HCT116 (cell line): ENCODE results near the gene IMMP2L. TPM values are rescaled to one million over a fixed set of nuclear protein-coding genes. Genes with fewer than 3 reads are reported as not detected.

Experiments
- ATAC-seq: fragments of 200-7000 bp; cut with Tn5 transposase; 2 replicates; pipeline ENCODE4 v1.9.1; 2020; ENCODE audit warnings: mild to moderate bottlenecking, moderate library complexity
- BruUV-seq: library from RNA; stranded (reverse); fragments of 400-500 nt; replicated peaks from 2 replicates; lab custom pipeline; 2021; lab: Mats Ljungman, UMichigan
- CTCF ChIA-PET: fragments of 300-600 bp; sonication (Branson Sonifier 250); formaldehyde crosslinking; loops from one replicate; lab custom pipeline; 2021; ENCODE audit warnings: antibody characterized with exemption; lab: Charles Lee
- POLR2A ChIA-PET: fragments of 300-600, 350-600 bp; sonication (Branson Sonifier 250); formaldehyde crosslinking; loops from one replicate; lab custom pipeline; 2021; ENCODE audit warnings: antibody characterized with exemption; lab: Charles Lee
- RAD21 ChIA-PET, 2 experiments: fragments of 300-600 bp; sonication (Branson Sonifier 250); formaldehyde crosslinking; loops; one replicate each; lab custom pipeline; 2023; ENCODE audit warnings: low total read pairs in 2 of 2; ENCODE audit not compliant: uncharacterized antibody in 2 of 2, unreplicated experiment in 2 of 2, low non-redundant PET in 1 of 2; lab: Charles Lee
- DNase-seq: peaks from one replicate; pipeline ENCODE4 v3.0.0-alpha.2; 2010; ENCODE audit warnings: low read depth, low spot score
- H2AFZ ChIP-seq: fragments of 200-600 bp; shearing (Covaris generic), sonication (generic); 2 replicates; pipeline ENCODE4 v1.6.1; 2017; ENCODE audit warnings: low read depth, mixed run types, mixed read lengths, antibody characterized with exemption, low read length; ENCODE audit not compliant: poor library complexity, severe bottlenecking
- H3K27ac ChIP-seq: 2 replicates; pipeline ENCODE4 v1.5.1; 2012; ENCODE audit warnings: low read depth, low read length
- H3K27me3 ChIP-seq: fragments of 200-600 bp; sonication (generic); 2 replicates; pipeline ENCODE4 v1.6.1; 2016; ENCODE audit warnings: mixed run types, low read length, mixed read lengths; ENCODE audit not compliant: insufficient read depth
- H3K36me3 ChIP-seq, 2 experiments: fragments of 200-500 bp in 1 of 2; fragments of 200-600 bp in 1 of 2; sonication (Bioruptor generic) in 1 of 2; sonication (generic) in 1 of 2; 2 replicates each; pipeline versions ENCODE4 v1.5.1 to v1.6.1; 2014 to 2016; ENCODE audit warnings: low read length in 2 of 2, inconsistent platforms in 1 of 2, mixed read lengths in 1 of 2, mixed run types in 1 of 2; ENCODE audit not compliant: insufficient read depth in 2 of 2, control insufficient read depth in 1 of 2
- H3K4me1 ChIP-seq, 2 experiments: fragments of 200-600 bp in 1 of 2; sonication (generic) in 1 of 2; 2 replicates each; pipeline versions ENCODE4 v1.5.1 to v1.6.1; 2012 to 2017; ENCODE audit warnings: low read length in 2 of 2, inconsistent platforms in 1 of 2, mild to moderate bottlenecking in 1 of 2, mixed read lengths in 1 of 2, mixed run types in 1 of 2, moderate library complexity in 1 of 2; ENCODE audit not compliant: insufficient read depth in 2 of 2, control insufficient read depth in 1 of 2
- H3K4me2 ChIP-seq: fragments of 200-600 bp; sonication (generic); 2 replicates; pipeline ENCODE4 v1.6.1; 2017; ENCODE audit warnings: mixed run types, low read length, mixed read lengths
- H3K4me3 ChIP-seq, 2 experiments: fragments of 200-600 bp in 1 of 2; sonication (generic) in 1 of 2; replicated peaks in 1 of 2; 2 replicates each; pipeline ENCODE4 v1.5.1; 2011 to 2016; ENCODE audit warnings: low read length in 2 of 2, control low read depth in 1 of 2, low read depth in 1 of 2, mild to moderate bottlenecking in 1 of 2, mixed read lengths in 1 of 2, mixed run types in 1 of 2
- H3K79me2 ChIP-seq: fragments of 200-600 bp; sonication (generic); 2 replicates; pipeline ENCODE4 v1.6.1; 2017; ENCODE audit warnings: mild to moderate bottlenecking, mixed run types, low read length, moderate library complexity, mixed read lengths; ENCODE audit not compliant: insufficient read depth
- H3K9ac ChIP-seq: fragments of 200-600 bp; sonication (generic); 2 replicates; pipeline ENCODE4 v1.6.1; 2016; ENCODE audit warnings: low read length, mixed read lengths
- H3K9me2 ChIP-seq: fragments of 200-600 bp; sonication (generic), shearing (Covaris generic); 2 replicates; pipeline ENCODE4 v1.6.1; 2017; ENCODE audit warnings: mixed run types, mild to moderate bottlenecking, moderate library complexity; ENCODE audit not compliant: insufficient read depth
- H3K9me3 ChIP-seq, 2 experiments: fragments of 200-500 bp in 1 of 2; fragments of 200-600 bp in 1 of 2; sonication (Bioruptor generic) in 1 of 2; sonication (generic) in 1 of 2; 2 replicates each; pipeline ENCODE4 v1.6.1; 2014 to 2017; ENCODE audit warnings: low read length in 2 of 2, mixed read lengths in 2 of 2, inconsistent platforms in 1 of 2, low read depth in 1 of 2, mild to moderate bottlenecking in 1 of 2, mixed run types in 1 of 2, moderate library complexity in 1 of 2; ENCODE audit not compliant: control insufficient read depth in 1 of 2, insufficient read depth in 1 of 2
- H4K20me1 ChIP-seq: fragments of 200-600 bp; sonication (generic), shearing (Covaris generic); 2 replicates; pipeline ENCODE4 v1.6.1; 2017; ENCODE audit warnings: mixed run types, mild to moderate bottlenecking, moderate library complexity; ENCODE audit not compliant: insufficient read depth
- CEBPB ChIP-seq: IDR thresholded peaks from 2 replicates; pipeline ENCODE4 v1.6.1; 2012; ENCODE audit warnings: low read depth
- EZH2phosphoT487 ChIP-seq: fragments of 200-600 bp; IDR thresholded peaks from 2 replicates; pipeline ENCODE4 v1.6.1; 2018; ENCODE audit warnings: antibody characterized with exemption, borderline replicate concordance
- JUND ChIP-seq: IDR thresholded peaks from 2 replicates; pipeline ENCODE4 v1.6.1; 2012
- MAX ChIP-seq: IDR thresholded peaks from 2 replicates; pipeline ENCODE4 v1.6.1; 2012
- POLR2AphosphoS5 ChIP-seq: IDR thresholded peaks from 2 replicates; pipeline ENCODE4 v1.6.1; 2011; ENCODE audit warnings: mild to moderate bottlenecking, low read depth, low read length, moderate library complexity
- RAD21 ChIP-seq: IDR thresholded peaks from 2 replicates; pipeline ENCODE4 v1.6.1; 2012; ENCODE audit warnings: low read depth, mild to moderate bottlenecking
- SRF ChIP-seq: IDR thresholded peaks from 2 replicates; pipeline ENCODE4 v1.6.1; 2012; ENCODE audit warnings: low read depth
- YY1 ChIP-seq: IDR thresholded peaks from 2 replicates; pipeline ENCODE4 v1.6.1; 2011; ENCODE audit warnings: low read length, low read depth, moderate library complexity, mild to moderate bottlenecking; ENCODE audit not compliant: insufficient replicate concordance; ENCODE audit errors: extremely low read depth
- ZBTB33 ChIP-seq: IDR thresholded peaks from 2 replicates; pipeline ENCODE4 v1.6.1; 2011; ENCODE audit warnings: mild to moderate bottlenecking, low read length, moderate library complexity; ENCODE audit not compliant: insufficient replicate concordance; ENCODE audit errors: extremely low read depth
- ZFX ChIP-seq: fragments of 450-650 bp; IDR thresholded peaks from 2 replicates; pipeline ENCODE4 v1.6.1; 2017
- intact Hi-C: fragments of 100-400 bp; cut with micrococcal nuclease; formaldehyde crosslinking; loops from 2 replicates; pipeline ENCODE4 v1.10.0; 2022
- total RNA-seq: library from RNA; stranded (reverse); gene quantifications from one replicate; pipeline ENCODE4 v1.2.1, GENCODE V29; 2021; ENCODE audit not compliant: unreplicated experiment
- TF ChIP-seq, protein P1 (sequence below): IDR thresholded peaks from 2 replicates; pipeline ENCODE4 v1.6.1; 2012
- TF ChIP-seq, protein P2 (sequence below): IDR thresholded peaks from 2 replicates; pipeline ENCODE4 v1.6.1; 2012; ENCODE audit warnings: low read depth

Gene IMMP2L
- total RNA-seq, 1 experiment from 2014 or later: 21.1 TPM

GRCh38 chr7:110875346-110875745 is 686.9 kb downstream of the IMMP2L start:
- BruUV-seq: no TSS peak
- Histone ChIP-seq H3K4me1 (no peaks in the 10 kb centered on the region), H3K79me2 (no peaks in the 10 kb centered on the region), H3K9ac (no peak overlapping the region), H3K9me3 (no peaks in the 10 kb centered on the region)
- ATAC-seq: no peak
- RAD21 ChIA-PET: no interaction called here
- TF ChIP-seq, protein P1, sequence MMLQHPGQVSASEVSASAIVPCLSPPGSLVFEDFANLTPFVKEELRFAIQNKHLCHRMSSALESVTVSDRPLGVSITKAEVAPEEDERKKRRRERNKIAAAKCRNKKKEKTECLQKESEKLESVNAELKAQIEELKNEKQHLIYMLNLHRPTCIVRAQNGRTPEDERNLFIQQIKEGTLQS: no peak
- TF ChIP-seq JUND (no peak), SRF (no peak), ZFX (no peak), ZBTB33 (no peak), EZH2phosphoT487 (no peak), POLR2AphosphoS5 (no peak), CEBPB (no peak), RAD21 (no peak), MAX (no peak), YY1 (no peak)
- TF ChIP-seq, protein P2, sequence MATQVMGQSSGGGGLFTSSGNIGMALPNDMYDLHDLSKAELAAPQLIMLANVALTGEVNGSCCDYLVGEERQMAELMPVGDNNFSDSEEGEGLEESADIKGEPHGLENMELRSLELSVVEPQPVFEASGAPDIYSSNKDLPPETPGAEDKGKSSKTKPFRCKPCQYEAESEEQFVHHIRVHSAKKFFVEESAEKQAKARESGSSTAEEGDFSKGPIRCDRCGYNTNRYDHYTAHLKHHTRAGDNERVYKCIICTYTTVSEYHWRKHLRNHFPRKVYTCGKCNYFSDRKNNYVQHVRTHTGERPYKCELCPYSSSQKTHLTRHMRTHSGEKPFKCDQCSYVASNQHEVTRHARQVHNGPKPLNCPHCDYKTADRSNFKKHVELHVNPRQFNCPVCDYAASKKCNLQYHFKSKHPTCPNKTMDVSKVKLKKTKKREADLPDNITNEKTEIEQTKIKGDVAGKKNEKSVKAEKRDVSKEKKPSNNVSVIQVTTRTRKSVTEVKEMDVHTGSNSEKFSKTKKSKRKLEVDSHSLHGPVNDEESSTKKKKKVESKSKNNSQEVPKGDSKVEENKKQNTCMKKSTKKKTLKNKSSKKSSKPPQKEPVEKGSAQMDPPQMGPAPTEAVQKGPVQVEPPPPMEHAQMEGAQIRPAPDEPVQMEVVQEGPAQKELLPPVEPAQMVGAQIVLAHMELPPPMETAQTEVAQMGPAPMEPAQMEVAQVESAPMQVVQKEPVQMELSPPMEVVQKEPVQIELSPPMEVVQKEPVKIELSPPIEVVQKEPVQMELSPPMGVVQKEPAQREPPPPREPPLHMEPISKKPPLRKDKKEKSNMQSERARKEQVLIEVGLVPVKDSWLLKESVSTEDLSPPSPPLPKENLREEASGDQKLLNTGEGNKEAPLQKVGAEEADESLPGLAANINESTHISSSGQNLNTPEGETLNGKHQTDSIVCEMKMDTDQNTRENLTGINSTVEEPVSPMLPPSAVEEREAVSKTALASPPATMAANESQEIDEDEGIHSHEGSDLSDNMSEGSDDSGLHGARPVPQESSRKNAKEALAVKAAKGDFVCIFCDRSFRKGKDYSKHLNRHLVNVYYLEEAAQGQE: no peak
- TF ChIP-seq, all 23 proteins: peak for 0
- Histone ChIP-seq H3K27me3 (no peaks in the 10 kb centered on the region), H3K36me3 (no peaks in the 10 kb centered on the region), H3K4me2 (no peak overlapping the region), H4K20me1 (no peaks in the 10 kb centered on the region), H3K4me3 (no peak overlapping the region), H3K27ac (no peak overlapping the region), H3K9me2 (no peaks in the 10 kb centered on the region), H2AFZ (no peak overlapping the region)
- no peak for DNase-seq
- POLR2A ChIA-PET: no interaction called here
- intact Hi-C loops: no loop called here
- CTCF ChIA-PET: no interaction called here
